Measurements from ENCODE around the gene CYP4Z1.
"Not testable (repeated sequence)": the region's sequence is repeated elsewhere in the genome, so short reads cannot be mapped to it uniquely, and the experiment has no call there.

CYP4Z1 gene

DNA sequence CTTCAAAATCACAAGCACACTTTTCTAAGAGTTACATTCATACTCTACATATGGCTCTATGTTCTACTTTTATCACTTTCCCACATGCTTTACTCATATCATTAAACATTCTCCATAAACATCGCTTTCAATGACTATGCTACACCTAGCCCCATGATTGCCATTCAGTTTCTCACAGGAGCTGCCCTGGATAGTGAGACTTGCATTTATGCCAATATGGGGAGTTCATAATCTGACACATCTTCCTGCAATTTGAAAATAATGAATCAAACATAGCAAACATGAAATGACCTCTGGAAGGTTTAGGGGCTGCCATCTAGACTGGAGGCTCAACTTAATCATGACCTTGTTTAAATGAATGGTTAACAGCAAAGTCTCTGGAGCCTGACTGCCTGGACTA, 61.2 kb downstream of the CYP4Z1 start:
- no peak for DNase-seq (ENCODE audit: low read depth in 4 of 4, low spot score in 1 of 4)

DNA sequence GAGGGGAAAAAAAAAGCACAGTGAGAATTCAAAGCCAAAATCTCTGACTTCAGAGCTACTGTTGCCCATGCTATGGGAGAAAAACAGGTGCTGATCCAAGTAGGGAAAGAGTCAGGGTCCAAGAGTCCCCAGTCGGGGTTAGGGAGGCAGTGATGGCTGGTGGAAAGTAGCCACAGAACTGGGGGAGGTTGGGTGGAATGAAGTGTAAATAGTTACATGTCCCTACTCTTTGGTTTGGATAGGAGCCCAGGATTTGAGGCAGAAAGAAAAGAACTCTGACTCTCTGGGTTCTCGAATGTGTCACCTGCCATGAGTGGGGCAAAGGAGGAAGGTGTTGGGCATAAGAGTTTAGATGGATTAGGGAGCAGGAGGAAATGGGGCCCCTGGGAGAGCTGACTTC, 61.8 kb downstream of the CYP4Z1 start:
- DNase-seq (ENCODE audit: low read depth in 4 of 4, low spot score in 1 of 4) = not testable (repeated sequence)

DNA sequence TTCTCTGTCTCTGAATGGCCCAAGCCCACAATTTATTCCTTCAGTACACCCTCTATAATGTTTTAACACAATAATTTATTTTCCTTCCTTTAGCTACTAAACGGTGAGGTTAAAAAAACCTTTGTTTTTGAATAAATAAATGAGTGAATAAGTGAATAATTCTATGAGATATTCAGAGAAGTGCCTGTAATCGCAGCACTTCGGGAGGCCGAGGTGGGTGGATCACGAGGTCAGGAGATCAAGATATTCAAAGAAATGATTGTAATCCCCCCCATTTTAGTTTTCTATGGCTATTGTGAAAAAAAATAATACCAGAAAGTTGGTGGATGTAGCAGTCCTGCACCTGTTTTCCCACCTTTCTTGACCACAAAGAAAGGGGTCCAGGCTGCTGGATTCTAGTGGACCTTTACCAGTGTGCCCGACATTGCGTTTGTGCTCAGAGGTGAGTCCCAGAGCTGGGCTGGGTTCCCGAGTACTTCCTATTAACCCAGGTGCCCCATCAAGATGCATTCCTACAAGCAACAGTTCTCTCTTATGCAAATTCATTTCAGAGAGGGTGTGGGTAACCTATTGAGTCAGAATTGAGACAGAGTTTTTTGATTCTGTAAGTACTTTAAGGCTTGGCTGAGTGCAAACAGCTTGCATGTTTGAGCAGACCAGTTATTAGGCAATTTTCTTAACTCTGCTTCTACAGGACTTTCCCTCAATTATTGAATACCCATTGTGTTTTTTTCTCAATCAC, 62.6 kb downstream of the CYP4Z1 start:
- not testable (repeated sequence) for DNase-seq (ENCODE audit: low read depth in 4 of 4, low spot score in 1 of 4)

DNA sequence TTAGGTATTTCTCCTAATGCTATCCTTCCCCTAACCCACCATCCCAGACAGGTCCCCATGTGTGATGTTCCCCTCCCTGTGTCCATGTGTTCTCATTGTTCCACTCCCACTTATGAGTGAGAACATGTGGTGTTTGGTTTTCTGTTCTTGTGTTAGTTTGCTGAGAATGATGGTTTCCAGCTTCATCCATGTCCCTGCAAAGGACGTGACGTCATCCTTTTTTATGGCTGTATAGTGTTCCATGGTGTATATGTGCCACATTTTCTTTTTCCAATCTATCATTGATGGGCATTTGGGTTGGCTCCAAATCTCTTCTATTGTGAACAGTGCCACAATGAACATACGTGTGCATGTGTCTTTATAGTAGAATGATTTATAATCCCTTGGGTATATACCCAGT, 65.6 kb downstream of the CYP4Z1 start:
- DNase-seq (ENCODE audit: low read depth in 4 of 4, low spot score in 1 of 4) = not testable (repeated sequence)

DNA sequence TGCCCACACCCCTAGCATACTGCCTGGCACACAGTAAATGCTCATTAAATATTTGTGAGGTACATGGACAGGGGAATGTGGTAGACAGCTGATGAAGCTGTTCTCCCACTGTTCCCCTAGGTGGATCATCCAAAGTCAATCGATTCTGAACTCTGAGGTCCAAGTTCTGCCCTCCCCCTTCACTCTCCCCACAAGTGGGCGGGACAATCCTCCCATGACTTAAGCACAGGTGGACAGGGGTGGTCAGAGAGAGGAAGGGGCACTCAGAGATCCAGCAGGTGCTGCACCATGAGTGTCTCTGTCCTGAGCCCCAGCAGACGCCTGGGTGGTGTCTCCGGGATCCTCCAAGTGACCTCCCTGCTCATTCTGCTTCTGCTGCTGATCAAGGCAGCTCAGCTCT, 70.2 kb downstream of the CYP4Z1 start, which contains the start of gene CYP4A22:
TSS of gene CYP4A22 (plus strand) at position 244 of the 400 bp plus-strand sequence. CDS start at position 289, 45 bp downstream.
- no peak for DNase-seq (ENCODE audit: low read depth in 4 of 4, low spot score in 1 of 4)

DNA sequence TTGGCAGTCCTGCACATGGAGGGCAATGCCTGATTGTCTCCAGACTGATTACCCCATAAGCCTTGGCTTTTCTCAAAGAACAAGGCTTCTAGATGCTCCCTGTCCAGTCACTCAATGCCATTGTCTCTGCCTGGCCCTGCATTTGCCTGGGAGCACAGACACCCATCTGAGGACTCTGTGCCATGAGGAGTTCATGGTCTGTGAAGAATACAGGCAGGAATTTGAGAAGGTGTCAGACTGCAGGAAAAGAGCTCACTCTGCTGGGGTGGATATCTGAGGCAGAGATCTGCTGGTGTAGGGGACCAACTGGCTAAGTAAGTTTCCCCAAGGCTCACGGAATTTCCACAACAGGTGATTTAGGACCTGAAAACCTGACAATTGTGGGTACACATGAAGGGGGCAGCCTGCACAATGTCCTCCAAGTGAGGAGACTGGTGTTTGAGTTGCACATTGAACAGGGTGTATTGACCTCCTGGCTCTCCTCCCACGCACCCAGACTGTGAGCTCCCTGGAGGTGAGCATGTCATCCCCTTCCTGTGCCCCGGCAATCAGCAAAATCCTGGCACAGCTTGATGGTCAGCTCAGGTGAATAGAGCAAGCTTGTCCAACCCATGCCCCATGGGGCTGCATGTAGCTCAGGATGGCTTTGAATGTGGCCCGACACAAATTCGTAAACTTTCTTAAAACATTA, 71.0 kb downstream of the CYP4Z1 start:
- no peak for DNase-seq (ENCODE audit: low read depth in 4 of 4, low spot score in 1 of 4)

DNA sequence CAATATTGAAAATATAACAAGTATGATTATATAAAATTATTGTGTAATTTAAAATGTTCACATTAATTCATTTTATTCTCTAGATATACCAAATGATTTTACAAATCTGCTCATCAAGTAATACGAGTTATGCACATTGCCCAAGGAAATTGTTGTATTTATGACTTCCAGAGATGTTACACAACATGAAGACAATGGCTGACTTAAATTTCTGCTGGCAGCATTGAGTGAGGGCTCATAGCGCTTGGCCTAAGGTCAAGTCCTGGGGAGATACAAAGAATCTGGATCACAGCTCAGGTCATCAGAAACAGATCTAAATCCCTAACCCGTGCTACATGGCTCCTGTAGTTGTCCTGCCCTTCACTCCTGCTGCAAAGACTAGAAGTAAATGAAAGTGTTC, 73.3 kb downstream of the CYP4Z1 start:
- DNase-seq (ENCODE audit: low read depth in 4 of 4, low spot score in 1 of 4) = not testable (repeated sequence)

DNA sequence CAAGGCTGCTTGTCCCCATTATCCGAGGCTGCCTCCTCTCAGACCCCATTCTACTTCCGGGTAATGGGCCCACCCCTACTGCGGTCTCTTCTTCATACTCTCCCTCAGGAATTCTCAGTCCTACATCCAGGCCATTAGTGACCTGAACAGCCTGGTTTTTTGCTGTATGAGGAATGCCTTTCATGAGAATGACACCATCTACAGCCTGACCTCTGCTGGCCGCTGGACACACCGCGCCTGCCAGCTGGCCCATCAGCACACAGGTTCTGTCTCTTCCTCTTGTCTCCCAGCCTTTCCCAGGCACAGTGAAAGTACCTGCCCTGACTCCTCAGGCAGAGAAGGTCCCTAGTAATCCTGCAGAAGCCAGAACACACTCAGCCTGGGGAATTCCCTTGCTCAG, 76.6 kb downstream of the CYP4Z1 start:
- DNase-seq (ENCODE audit: low read depth in 4 of 4, low spot score in 1 of 4) = not testable (repeated sequence)

DNA sequence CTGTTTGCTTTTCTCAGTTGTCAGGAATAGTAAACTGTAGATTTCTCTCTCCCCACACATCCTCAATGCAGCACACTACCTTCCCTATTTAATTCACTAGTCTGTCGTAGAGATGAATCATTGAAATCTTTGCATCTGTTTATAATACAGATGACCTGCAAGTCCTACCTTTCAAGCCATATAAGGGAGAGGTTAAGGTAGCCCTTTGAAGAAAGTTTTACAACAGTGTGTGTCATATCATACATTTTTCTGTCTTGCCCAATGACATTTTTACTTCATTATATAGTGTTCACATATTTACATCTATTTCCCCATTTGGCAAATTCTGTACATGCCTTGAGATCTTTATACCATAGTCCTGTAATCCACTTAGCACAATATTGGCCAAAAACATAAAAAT, 79.5 kb downstream of the CYP4Z1 start:
- DNase-seq (ENCODE audit: low read depth in 4 of 4, low spot score in 1 of 4) = not testable (repeated sequence)

DNA sequence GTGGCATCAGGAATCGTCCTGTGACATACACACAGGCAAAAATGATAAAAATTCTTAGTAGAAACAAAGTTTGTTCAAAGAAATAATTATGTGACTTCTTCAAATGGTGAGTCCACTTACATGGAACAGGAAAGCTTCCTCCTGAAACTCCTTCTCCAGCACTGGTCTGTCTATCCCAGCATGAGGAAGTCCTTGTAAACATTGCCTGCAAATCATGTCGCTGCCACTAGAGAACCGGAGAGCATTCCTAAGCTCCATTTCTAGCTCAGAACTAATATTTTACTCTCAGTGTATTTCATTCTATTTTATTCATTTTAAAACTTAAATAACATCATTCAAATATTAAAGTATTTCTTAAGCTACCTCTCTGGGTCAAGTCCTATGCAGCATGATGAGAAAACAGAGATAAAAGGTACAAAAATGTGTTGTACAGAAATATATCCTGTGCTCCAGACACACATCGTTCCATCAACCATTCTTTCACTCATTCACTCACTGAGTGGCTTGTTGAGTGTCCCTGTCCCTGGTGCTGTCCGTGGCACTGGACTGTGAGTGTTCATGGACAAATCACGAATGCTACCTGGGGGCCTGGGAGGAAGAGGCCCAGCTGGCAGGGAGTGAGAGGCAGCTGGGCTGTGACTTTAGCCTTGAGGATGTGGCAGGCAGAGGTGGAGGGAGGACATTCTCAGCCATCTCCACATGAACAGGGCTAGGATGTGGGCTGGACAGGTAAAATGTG, 80.2 kb downstream of the CYP4Z1 start:
- DNase-seq (ENCODE audit: low read depth in 4 of 4, low spot score in 1 of 4) = no peak

DNA sequence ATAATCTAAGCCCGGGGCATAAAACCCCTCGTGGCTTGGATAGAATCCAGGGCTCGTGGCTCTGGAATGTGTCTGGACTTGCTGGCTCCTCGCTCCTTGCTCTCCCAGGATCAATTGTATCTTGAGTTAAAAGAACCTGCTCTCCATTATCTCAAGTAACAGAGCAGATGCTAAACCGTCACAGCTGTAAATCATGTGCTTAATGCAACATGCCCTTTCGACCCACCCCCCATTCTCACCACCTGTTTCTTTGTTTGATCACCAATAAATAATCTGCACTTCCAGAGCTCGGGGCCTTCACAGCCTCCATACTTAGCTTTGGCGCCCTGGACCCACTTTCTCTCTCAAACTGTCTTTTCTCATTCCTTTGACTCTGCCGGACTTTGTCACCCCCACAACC, 82.1 kb downstream of the CYP4Z1 start:
- not testable (repeated sequence) for DNase-seq (ENCODE audit: low read depth in 4 of 4, low spot score in 1 of 4)

DNA sequence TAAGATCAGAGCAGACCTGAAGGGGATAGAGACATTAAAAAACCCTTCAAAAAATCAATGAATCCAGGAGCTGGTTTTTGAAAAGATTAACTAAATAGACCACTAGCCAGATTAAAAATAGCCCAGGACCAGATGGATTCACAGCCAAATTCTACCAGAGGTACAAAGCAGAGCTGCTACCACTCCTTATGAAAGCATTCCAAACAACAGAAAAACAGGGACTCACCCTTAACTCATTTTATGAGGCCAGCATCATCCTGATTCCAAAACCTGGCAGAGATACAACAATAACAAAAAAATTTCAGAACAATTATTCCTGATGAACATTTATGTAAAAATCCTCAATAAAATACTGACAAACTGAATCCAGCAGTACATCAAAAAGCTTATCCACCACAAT, 89.4 kb downstream of the CYP4Z1 start:
- DNase-seq (ENCODE audit: low read depth in 4 of 4, low spot score in 1 of 4) = not testable (repeated sequence)

DNA sequence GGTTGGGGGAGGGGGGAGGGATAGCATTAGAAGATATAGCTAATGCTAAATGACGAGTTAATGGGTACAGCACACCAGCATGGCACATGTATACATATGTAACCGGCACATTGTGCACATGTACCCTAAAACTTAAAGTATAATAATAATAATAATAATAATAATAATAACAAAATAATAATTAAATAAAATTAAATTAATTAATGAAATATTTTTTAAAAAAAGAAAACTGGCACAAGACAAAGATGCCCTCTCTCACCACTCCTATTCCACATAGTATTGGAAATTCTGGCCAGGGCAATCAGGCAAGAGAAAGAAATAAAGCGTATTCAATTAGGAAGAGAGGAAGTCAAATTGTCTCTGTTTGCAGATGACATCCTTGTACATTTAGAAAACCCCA, 90.9 kb downstream of the CYP4Z1 start:
- DNase-seq (ENCODE audit: low read depth in 4 of 4, low spot score in 1 of 4) = not testable (repeated sequence)

DNA sequence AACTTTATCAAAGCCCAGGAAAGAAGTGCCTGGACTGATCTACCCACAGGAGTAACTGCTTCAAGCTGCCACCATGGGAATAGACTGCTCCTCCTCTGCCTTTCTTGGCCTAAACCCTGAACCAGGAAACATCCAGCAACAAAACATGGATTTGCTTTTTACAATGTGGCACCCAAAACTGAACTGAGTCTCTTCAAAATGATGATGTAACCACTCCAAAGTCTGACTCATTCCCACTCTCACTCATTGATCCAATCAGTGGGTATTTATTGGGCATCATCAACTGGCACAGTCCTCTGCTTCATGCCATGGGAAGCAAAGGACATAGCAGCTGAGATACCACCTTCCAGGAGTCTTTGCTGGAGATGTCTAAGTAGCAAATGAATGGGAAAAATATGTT, 93.7 kb downstream of the CYP4Z1 start:
- DNase-seq (ENCODE audit: low read depth in 4 of 4, low spot score in 1 of 4) = no peak

DNA sequence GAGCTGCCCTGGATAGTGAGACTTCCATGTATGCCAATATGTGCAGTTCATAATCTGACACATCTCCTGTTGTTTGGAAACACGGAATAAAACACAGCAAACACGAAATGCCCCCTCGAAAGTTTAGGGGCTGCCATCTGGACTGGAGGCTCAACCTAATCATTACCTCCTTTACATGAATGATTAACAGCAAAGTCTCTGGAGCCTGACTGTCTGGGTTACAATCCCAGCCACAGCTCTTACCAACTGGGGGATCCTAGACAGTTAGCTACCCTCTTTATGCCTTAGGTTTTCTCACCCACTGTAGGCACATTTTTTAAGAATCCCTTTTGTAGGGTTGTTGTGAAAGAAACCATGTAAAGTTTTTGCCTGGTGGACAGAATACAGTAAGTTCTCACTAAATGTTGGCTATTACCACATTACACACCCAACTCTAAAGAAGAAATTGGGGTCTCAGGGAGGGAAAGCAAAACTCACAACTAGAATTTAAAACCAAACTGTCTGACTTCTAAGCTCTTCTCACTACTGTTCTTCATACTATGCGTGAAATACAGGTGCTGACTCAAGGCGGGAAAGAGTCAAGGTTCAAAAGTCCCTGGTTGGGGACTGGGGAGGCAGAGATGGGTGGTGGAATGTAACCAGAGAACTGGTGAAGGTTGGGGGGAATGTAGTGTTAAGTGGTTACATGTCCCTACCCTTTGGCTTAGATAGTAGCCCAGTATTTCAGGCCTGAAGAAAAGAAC, 94.4 kb downstream of the CYP4Z1 start:
- no peak for DNase-seq (ENCODE audit: low read depth in 4 of 4, low spot score in 1 of 4)

DNA sequence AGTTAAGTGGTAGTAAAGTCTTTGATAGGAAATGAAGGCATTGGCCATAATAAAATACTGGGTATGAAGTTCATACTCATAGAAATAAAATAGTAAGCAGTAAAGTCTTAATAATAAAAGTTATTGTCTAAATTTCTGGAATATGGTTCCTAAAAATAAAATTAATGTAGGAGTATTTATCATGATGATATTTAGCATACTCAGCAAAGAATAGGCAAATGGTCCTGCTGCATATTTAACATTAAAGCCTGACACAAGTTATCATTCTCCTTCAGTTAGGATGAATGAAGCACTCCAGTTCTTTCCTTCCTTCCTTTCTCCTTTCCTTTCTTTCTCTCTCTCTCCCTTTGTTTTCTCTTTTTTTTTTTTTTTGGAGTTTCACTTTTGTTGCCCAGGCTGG, 97.5 kb downstream of the CYP4Z1 start:
- DNase-seq (ENCODE audit: low read depth in 4 of 4, low spot score in 1 of 4) = no peak
